Karpas-422 (cell line): ENCODE measurements around the gene POLR2A. TPM values are rescaled to one million over a fixed set of nuclear protein-coding genes. Genes with fewer than 3 reads are reported as not detected.

Source experiments
- DNase-seq: peaks from one replicate; pipeline ENCODE4 v3.0.0-alpha.2; 2015
- H2AFZ ChIP-seq: fragments of 200-600 bp; sonication (generic); 2 replicates; pipeline ENCODE4 v1.6.1; 2014; ENCODE audit warnings: antibody characterized with exemption, low read length, mixed read lengths
- H3K27ac ChIP-seq: fragments of 200-600 bp; sonication (generic); 2 replicates; pipeline ENCODE4 v1.5.1; 2014; ENCODE audit warnings: mild to moderate bottlenecking, low read length, moderate library complexity
- H3K27me3 ChIP-seq: fragments of 200-600 bp; sonication (generic); 2 replicates; pipeline ENCODE4 v1.6.1; 2014; ENCODE audit warnings: low read length, mixed read lengths
- H3K36me3 ChIP-seq: fragments of 200-600 bp; sonication (generic); 2 replicates; pipeline ENCODE4 v1.6.1; 2014; ENCODE audit warnings: low read length, mixed read lengths; ENCODE audit not compliant: insufficient read depth
- H3K4me1 ChIP-seq: fragments of 200-600 bp; sonication (generic); 2 replicates; pipeline ENCODE4 v1.6.1; 2014; ENCODE audit warnings: mild to moderate bottlenecking, low read length, mixed read lengths
- H3K4me2 ChIP-seq: fragments of 200-600 bp; sonication (generic); 2 replicates; pipeline ENCODE4 v1.6.1; 2014; ENCODE audit warnings: low read length, low read depth, mild to moderate bottlenecking; ENCODE audit not compliant: poor library complexity, severe bottlenecking
- H3K4me3 ChIP-seq: fragments of 200-600 bp; sonication (generic); 2 replicates; pipeline ENCODE4 v1.5.1; 2014; ENCODE audit warnings: mild to moderate bottlenecking, antibody characterized with exemption, low read length, mixed read lengths
- H3K79me2 ChIP-seq: fragments of 200-600 bp; sonication (generic); 2 replicates; pipeline ENCODE4 v1.6.1; 2014; ENCODE audit warnings: mild to moderate bottlenecking, low read length, mixed read lengths
- H3K9ac ChIP-seq: fragments of 200-600 bp; sonication (generic); 2 replicates; pipeline ENCODE4 v1.6.0; 2014; ENCODE audit warnings: low read length
- H3K9me2 ChIP-seq: fragments of 200-600 bp; sonication (generic), shearing (Covaris generic); replicated peaks from 2 replicates; pipeline ENCODE4 v1.6.0; 2014; ENCODE audit warnings: mild to moderate bottlenecking, low read length, moderate library complexity; ENCODE audit not compliant: insufficient read depth
- H3K9me3 ChIP-seq: fragments of 300-700, 200-600 bp; sonication (generic); 2 replicates; pipeline ENCODE4 v1.6.1; 2014; ENCODE audit warnings: low read length, mixed read lengths
- H4K20me1 ChIP-seq: fragments of 200-600 bp; sonication (generic); 2 replicates; pipeline ENCODE4 v1.6.1; 2014; ENCODE audit warnings: mild to moderate bottlenecking, antibody characterized with exemption, low read length, low read depth; ENCODE audit not compliant: insufficient read depth
- total RNA-seq: library from RNA; depleted of rRNA; stranded (reverse); fragments of >200 nt; shearing (Covaris generic); gene quantifications from 2 replicates; pipeline ENCODE4 v1.2.3, GENCODE V29; 2014; ENCODE audit warnings: low replicate concordance

POLR2A gene
- total RNA-seq, 1 experiment from 2014 or later: 78.8 TPM

DNA sequence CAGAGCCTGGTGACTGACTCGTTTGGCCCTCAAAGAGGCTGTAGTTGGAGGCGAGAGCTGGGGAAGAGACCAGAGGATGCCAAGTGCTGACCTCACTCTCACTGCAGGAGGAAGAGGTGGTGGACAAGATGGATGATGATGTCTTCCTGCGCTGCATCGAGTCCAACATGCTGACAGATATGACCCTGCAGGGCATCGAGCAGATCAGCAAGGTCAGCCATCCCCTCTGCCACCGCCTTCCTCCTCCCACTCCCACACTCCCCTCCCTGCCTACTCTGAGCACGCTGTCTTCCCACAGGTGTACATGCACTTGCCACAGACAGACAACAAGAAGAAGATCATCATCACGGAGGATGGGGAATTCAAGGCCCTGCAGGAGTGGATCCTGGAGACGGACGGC is 26.9 kb downstream of the POLR2A start:
- no peaks in the 10 kb centered on the region for H3K9me2 ChIP-seq
- no peak overlapping the region for H3K27ac ChIP-seq
- H3K27me3 ChIP-seq: no peaks in the 10 kb centered on the region
- no peaks in the 10 kb centered on the region for H3K9me3 ChIP-seq
- DNase-seq: no peak
- no peak overlapping the region for H2AFZ ChIP-seq
- H4K20me1 ChIP-seq: peaks cover 3% of the 10 kb centered on the region; the same call in 1 of the 2 replicates
- H3K4me1 ChIP-seq: no peaks in the 10 kb centered on the region
- H3K9ac ChIP-seq: no peak overlapping the region
- peaks cover 26% of the 10 kb centered on the region for H3K36me3 ChIP-seq
- no peaks in the 10 kb centered on the region for H3K79me2 ChIP-seq
- H3K4me3 ChIP-seq: no peak overlapping the region
- H3K4me2 ChIP-seq: no peak overlapping the region

GRCh38 chr17:7512105-7512504 is 27.9 kb downstream of the POLR2A start:
- Histone ChIP-seq H3K9me3 (no peaks in the 10 kb centered on the region), H3K4me1 (no peaks in the 10 kb centered on the region), H3K27ac (no peak overlapping the region), H3K4me3 (no peak overlapping the region), H3K4me2 (no peak overlapping the region), H3K9me2 (no peaks in the 10 kb centered on the region), H3K9ac (no peak overlapping the region), H3K27me3 (no peaks in the 10 kb centered on the region), H3K79me2 (no peaks in the 10 kb centered on the region), H4K20me1 (no peaks in the 10 kb centered on the region), H2AFZ (no peak overlapping the region), H3K36me3 (peaks cover 19% of the 10 kb centered on the region)
- DNase-seq: no peak

DNA sequence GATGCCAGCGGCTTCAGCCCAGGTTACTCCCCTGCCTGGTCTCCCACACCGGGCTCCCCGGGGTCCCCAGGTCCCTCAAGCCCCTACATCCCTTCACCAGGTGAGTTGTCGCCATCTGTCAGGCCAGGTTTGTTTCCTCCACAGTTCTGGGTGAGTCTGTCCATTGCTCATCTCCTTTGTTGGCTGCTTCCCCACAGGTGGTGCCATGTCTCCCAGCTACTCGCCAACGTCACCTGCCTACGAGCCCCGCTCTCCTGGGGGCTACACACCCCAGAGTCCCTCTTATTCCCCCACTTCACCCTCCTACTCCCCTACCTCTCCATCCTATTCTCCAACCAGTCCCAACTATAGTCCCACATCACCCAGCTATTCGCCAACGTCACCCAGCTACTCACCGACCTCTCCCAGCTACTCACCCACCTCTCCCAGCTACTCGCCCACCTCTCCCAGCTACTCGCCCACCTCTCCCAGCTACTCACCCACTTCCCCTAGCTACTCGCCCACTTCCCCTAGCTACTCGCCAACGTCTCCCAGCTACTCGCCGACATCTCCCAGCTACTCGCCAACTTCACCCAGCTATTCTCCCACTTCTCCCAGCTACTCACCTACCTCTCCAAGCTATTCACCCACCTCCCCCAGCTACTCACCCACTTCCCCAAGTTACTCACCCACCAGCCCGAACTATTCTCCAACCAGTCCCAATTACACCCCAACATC is 28.8 kb downstream of the POLR2A start:
- no peaks in the 10 kb centered on the region for H3K9me2 ChIP-seq
- no peaks in the 10 kb centered on the region for H3K9me3 ChIP-seq
- H3K36me3 ChIP-seq: peaks cover 15% of the 10 kb centered on the region
- H3K27ac ChIP-seq: no peak overlapping the region
- no peaks in the 10 kb centered on the region for H4K20me1 ChIP-seq
- no peaks in the 10 kb centered on the region for H3K27me3 ChIP-seq
- no peak overlapping the region for H2AFZ ChIP-seq
- no peaks in the 10 kb centered on the region for H3K4me1 ChIP-seq
- DNase-seq: no peak
- H3K9ac ChIP-seq: no peak overlapping the region
- H3K4me2 ChIP-seq: no peak overlapping the region
- H3K4me3 ChIP-seq: no peak overlapping the region
- H3K79me2 ChIP-seq: no peaks in the 10 kb centered on the region

- no peaks in the 10 kb centered on the region for H4K20me1 ChIP-seq
- H3K4me1 ChIP-seq: no peaks in the 10 kb centered on the region
- H3K4me2 ChIP-seq: no peak overlapping the region
- H3K9ac ChIP-seq: no peak overlapping the region
- H3K27me3 ChIP-seq: no peaks in the 10 kb centered on the region
- no peaks in the 10 kb centered on the region for H3K9me2 ChIP-seq
- no peak for DNase-seq
- no peaks in the 10 kb centered on the region for H3K79me2 ChIP-seq
- H3K27ac ChIP-seq: no peak overlapping the region
- H3K4me3 ChIP-seq: no peak overlapping the region
- no peaks in the 10 kb centered on the region for H3K9me3 ChIP-seq
- H2AFZ ChIP-seq: no peak overlapping the region
- H3K36me3 ChIP-seq: peaks cover 14% of the 10 kb centered on the region
Measured at GRCh38 chr17:7513850-7514419, 29.8 kb downstream of the POLR2A start.

GRCh38 chr17:7515911-7516610 is 31.9 kb downstream of the POLR2A start:
- Histone ChIP-seq H3K4me2 (no peak overlapping the region), H3K9me3 (no peaks in the 10 kb centered on the region), H2AFZ (no peak overlapping the region), H3K27ac (no peak overlapping the region), H3K4me1 (no peaks in the 10 kb centered on the region), H3K27me3 (no peaks in the 10 kb centered on the region), H3K9me2 (no peaks in the 10 kb centered on the region), H3K36me3 (peaks cover 10% of the 10 kb centered on the region), H3K79me2 (no peaks in the 10 kb centered on the region), H4K20me1 (no peaks in the 10 kb centered on the region), H3K4me3 (no peak overlapping the region), H3K9ac (no peak overlapping the region)
- DNase-seq: no peak

GRCh38 chr17:7523033-7523432 is 38.9 kb downstream of the POLR2A start:
- H3K36me3 ChIP-seq: no peaks in the 10 kb centered on the region
- no peaks in the 10 kb centered on the region for H3K4me1 ChIP-seq
- H2AFZ ChIP-seq: no peak overlapping the region
- no peaks in the 10 kb centered on the region for H4K20me1 ChIP-seq
- H3K27me3 ChIP-seq: no peaks in the 10 kb centered on the region
- H3K79me2 ChIP-seq: no peaks in the 10 kb centered on the region
- H3K27ac ChIP-seq: no peak overlapping the region
- peak; percentile 56 for DNase-seq
- no peak overlapping the region for H3K9ac ChIP-seq
- no peak overlapping the region for H3K4me3 ChIP-seq
- H3K4me2 ChIP-seq: no peak overlapping the region
- no peaks in the 10 kb centered on the region for H3K9me3 ChIP-seq
- H3K9me2 ChIP-seq: no peaks in the 10 kb centered on the region

GRCh38 chr17:7528842-7529241 is 44.7 kb downstream of the POLR2A start:
- H4K20me1 ChIP-seq: no peaks in the 10 kb centered on the region
- H3K9ac ChIP-seq: no peak overlapping the region
- no peak overlapping the region for H3K4me3 ChIP-seq
- no peaks in the 10 kb centered on the region for H3K9me2 ChIP-seq
- H3K36me3 ChIP-seq: no peaks in the 10 kb centered on the region
- no peak overlapping the region for H2AFZ ChIP-seq
- H3K4me2 ChIP-seq: no peak overlapping the region
- H3K79me2 ChIP-seq: no peaks in the 10 kb centered on the region
- DNase-seq: no peak
- H3K4me1 ChIP-seq: no peaks in the 10 kb centered on the region
- no peak overlapping the region for H3K27ac ChIP-seq
- H3K27me3 ChIP-seq: no peaks in the 10 kb centered on the region
- H3K9me3 ChIP-seq: peaks cover 7% of the 10 kb centered on the region

DNA sequence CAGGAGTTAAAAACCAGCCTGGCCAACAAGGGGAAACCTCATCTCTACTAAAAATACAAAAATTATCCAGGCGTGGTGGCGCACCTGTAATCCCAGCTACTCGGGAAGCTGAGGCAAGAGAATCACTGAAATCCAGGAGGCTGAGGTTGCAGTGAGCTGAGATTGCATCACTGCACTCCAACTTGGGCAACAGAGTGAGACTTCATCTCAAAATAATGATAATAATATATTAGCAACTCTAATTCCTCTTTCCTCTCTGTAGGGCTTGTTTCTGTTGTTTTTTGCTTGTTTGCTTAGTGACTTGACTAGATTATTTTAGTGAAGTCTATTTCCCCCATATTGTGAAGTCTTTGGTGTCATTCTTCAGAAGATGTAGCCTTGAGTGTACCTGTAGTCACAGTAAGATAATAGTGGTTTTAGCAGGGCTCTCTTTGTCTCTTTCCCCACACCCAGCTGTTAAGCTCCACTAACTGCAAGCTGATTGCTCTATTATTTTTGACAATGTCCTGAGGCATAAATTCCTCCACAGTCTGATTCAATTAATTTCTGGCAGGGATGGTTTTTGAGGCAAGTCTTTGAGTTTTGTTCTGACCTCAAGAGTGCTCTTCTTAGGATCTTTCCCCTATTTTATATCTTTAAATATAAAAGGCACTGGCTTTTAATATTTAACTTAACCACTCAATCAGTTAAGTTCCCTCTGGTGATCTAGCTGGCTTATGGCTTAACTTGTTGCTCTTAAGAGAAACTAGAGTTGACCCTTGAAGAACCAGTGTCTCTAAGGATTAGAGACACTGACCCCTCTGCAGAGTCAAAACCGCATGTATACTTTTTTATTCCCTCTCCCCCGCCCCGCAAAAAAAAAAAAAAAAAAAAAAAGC is 46.1 kb downstream of the POLR2A start:
- no peaks in the 10 kb centered on the region for H3K9me2 ChIP-seq
- H3K27ac ChIP-seq: no peak overlapping the region
- peaks cover 7% of the 10 kb centered on the region for H3K9me3 ChIP-seq

More for the DNA sequence above, 46.1 kb downstream of the POLR2A start:
- Histone ChIP-seq H3K79me2 (no peaks in the 10 kb centered on the region), H2AFZ (no peak overlapping the region), H3K36me3 (no peaks in the 10 kb centered on the region), H4K20me1 (no peaks in the 10 kb centered on the region), H3K4me3 (no peak overlapping the region), H3K9ac (no peak overlapping the region), H3K4me2 (no peak overlapping the region), H3K27me3 (no peaks in the 10 kb centered on the region), H3K4me1 (no peaks in the 10 kb centered on the region)
- DNase-seq: no peak
